ENCODE results near the gene NR0B2. TPM values are rescaled to one million over a fixed set of nuclear protein-coding genes. Genes with fewer than 3 reads are reported as not detected.

NR0B2 gene
- total RNA-seq, 1 donor from 2014 or later, result not detected

- no peaks in the 10 kb centered on the region for H3K79me2 ChIP-seq (ENCODE audit: low read depth)
- H3K27ac ChIP-seq, result no peak overlapping the region
- no peaks in the 10 kb centered on the region for H3K36me3 ChIP-seq
- no peaks in the 10 kb centered on the region for H3K36me3 Mint-ChIP-seq
- no peaks in the 10 kb centered on the region for H3K9me3 ChIP-seq (ENCODE audit: low read depth)
- H3F3A ChIP-seq (ENCODE audit: low read depth), result no peaks in the 10 kb centered on the region
- no peak overlapping the region for H3K4me3 Mint-ChIP-seq
- peaks cover 15% of the 10 kb centered on the region for H3K27me3 ChIP-seq
- no peaks in the 10 kb centered on the region for H3K4me1 ChIP-seq
- TF ChIP-seq EZH2 (IDR thresholded peaks at IDR 0.05), result no peak
- no peak for TF ChIP-seq EZH2phosphoT487 (IDR thresholded peaks at IDR 0.05)
- TF ChIP-seq, protein P1, sequence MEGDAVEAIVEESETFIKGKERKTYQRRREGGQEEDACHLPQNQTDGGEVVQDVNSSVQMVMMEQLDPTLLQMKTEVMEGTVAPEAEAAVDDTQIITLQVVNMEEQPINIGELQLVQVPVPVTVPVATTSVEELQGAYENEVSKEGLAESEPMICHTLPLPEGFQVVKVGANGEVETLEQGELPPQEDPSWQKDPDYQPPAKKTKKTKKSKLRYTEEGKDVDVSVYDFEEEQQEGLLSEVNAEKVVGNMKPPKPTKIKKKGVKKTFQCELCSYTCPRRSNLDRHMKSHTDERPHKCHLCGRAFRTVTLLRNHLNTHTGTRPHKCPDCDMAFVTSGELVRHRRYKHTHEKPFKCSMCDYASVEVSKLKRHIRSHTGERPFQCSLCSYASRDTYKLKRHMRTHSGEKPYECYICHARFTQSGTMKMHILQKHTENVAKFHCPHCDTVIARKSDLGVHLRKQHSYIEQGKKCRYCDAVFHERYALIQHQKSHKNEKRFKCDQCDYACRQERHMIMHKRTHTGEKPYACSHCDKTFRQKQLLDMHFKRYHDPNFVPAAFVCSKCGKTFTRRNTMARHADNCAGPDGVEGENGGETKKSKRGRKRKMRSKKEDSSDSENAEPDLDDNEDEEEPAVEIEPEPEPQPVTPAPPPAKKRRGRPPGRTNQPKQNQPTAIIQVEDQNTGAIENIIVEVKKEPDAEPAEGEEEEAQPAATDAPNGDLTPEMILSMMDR (IDR thresholded peaks at IDR 0.05), result no peak
- H3K4me3 ChIP-seq, result no peak overlapping the region
- H3K4me1 Mint-ChIP-seq, result no peaks in the 10 kb centered on the region
- H2AFZ ChIP-seq (replicated peaks), result no peak overlapping the region
- H3K9me3 Mint-ChIP-seq, result no peaks in the 10 kb centered on the region
- no peak overlapping the region for H3K4me2 ChIP-seq
- H4K20me1 ChIP-seq (ENCODE audit: low read depth), result no peaks in the 10 kb centered on the region
- H3K27me3 Mint-ChIP-seq (ENCODE audit: insufficient read depth, low read depth), result peaks cover 5% of the 10 kb centered on the region
- no peak overlapping the region for H3K9ac ChIP-seq
- no peak overlapping the region for H3K27ac Mint-ChIP-seq
- no peak for DNase-seq (ENCODE audit: low spot score)
Measured at GRCh38 chr1:26911399-26912146, 2.2 kb downstream of the NR0B2 start.

DNA sequence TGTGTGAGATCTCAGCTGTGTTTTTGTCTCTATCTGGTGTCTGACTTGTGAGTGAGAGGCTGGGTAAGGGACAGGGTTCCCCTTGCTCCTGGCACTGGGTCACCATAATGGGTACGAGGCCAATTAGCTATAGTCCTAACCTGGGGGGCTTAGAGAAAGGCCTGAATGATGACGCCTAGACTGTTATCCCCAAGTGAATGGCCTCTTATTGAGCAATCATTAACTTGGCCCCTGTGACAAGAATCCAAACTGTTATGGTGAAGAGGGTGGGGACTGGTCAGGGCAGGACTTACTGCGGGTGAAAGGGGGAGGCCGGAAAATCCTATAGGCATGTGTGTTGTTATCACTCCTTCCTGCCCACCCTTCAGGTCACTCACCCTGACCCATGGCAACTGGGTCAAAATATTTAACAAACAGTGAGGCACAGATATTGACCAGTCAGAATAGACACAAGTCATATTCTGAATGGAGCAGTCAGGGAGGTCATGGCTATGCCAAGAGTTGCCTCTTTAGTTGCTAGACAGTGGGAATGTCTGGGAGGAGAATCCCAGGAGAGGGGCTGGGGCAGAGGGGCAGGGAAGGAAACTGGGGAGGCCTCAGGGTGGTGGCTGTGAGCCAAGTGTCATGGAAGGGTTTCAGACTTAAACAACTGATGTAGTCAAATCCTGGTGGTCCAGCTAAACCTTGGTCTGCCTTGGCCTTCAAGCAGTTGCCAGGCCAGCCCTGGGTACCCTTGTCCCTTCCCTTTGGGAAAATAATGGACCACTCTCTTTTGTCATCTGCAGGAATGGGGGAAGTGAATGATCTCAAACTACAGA lies 3.2 kb downstream of the NR0B2 start:
- Mint-ChIP-seq H3K27ac (no peak overlapping the region), H3K36me3 (no peaks in the 10 kb centered on the region), H3K4me1 (no peaks in the 10 kb centered on the region), H3K9me3 (no peaks in the 10 kb centered on the region), H3K27me3 (ENCODE audit: insufficient read depth, low read depth) (peaks cover 5% of the 10 kb centered on the region), H3K4me3 (no peak overlapping the region)
- Histone ChIP-seq H3K9ac (no peak overlapping the region), H3K4me2 (no peak overlapping the region), H3K36me3 (no peaks in the 10 kb centered on the region), H3F3A (ENCODE audit: low read depth) (no peaks in the 10 kb centered on the region), H3K4me1 (no peaks in the 10 kb centered on the region), H3K27me3 (peaks cover 8% of the 10 kb centered on the region), H3K27ac (no peak overlapping the region), H3K79me2 (ENCODE audit: low read depth) (no peaks in the 10 kb centered on the region), H2AFZ (replicated peaks) (no peak overlapping the region), H3K9me3 (ENCODE audit: low read depth) (no peaks in the 10 kb centered on the region), H3K4me3 (no peak overlapping the region), H4K20me1 (ENCODE audit: low read depth) (no peaks in the 10 kb centered on the region)
- no peak for DNase-seq (ENCODE audit: low spot score)
- TF ChIP-seq, protein P1 (IDR thresholded peaks at IDR 0.05), result no peak
- no peak for TF ChIP-seq EZH2phosphoT487 (IDR thresholded peaks at IDR 0.05)
- TF ChIP-seq EZH2 (IDR thresholded peaks at IDR 0.05), result no peak

DNA sequence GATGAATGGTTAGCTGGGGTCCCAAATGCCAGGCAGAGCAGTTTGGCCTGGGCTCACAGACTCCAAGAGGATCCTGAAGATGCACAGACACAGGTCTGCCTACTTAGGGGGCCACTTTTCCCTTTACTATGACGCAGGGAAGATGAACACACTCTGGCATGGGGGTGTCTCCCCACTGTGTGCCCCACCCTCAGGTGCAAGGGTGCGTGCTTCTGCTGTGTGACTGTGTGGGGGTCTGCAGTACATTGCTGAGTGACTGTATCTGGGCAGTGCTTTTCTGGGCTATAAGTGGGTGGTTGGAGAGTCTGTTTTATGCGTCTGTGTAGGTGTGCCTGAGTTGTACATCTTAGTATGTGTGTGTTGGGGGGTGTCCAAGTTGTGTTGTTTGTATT lies 3.8 kb downstream of the NR0B2 start:
- Histone ChIP-seq H3K9ac (no peak overlapping the region), H3K9me3 (ENCODE audit: low read depth) (no peaks in the 10 kb centered on the region), H4K20me1 (ENCODE audit: low read depth) (no peaks in the 10 kb centered on the region), H3K27me3 (peaks cover 3% of the 10 kb centered on the region), H3K27ac (no peak overlapping the region), H3F3A (ENCODE audit: low read depth) (no peaks in the 10 kb centered on the region), H2AFZ (replicated peaks) (no peak overlapping the region), H3K36me3 (no peaks in the 10 kb centered on the region), H3K79me2 (ENCODE audit: low read depth) (no peaks in the 10 kb centered on the region), H3K4me3 (no peak overlapping the region), H3K4me1 (no peaks in the 10 kb centered on the region), H3K4me2 (no peak overlapping the region)
- H3K36me3 Mint-ChIP-seq, result no peaks in the 10 kb centered on the region
- no peaks in the 10 kb centered on the region for H3K4me1 Mint-ChIP-seq
- H3K27me3 Mint-ChIP-seq (ENCODE audit: insufficient read depth, low read depth), result peaks cover 5% of the 10 kb centered on the region
- DNase-seq (ENCODE audit: low spot score), result no peak
- no peak for TF ChIP-seq EZH2 (IDR thresholded peaks at IDR 0.05)
- TF ChIP-seq EZH2phosphoT487 (IDR thresholded peaks at IDR 0.05), result no peak
- no peaks in the 10 kb centered on the region for H3K9me3 Mint-ChIP-seq
- no peak overlapping the region for H3K4me3 Mint-ChIP-seq
- no peak overlapping the region for H3K27ac Mint-ChIP-seq

All from neural progenitor cell (in vitro differentiated cells).